OCI-LY7 (cell line): ENCODE data around the gene SOS1.

Source experiments
- EZH2phosphoT487 ChIP-seq: fragments of 200-600 bp; sonication (generic); IDR thresholded peaks from 2 replicates; pipeline ENCODE4 v1.6.1; 2018; ENCODE audit warnings: low read depth, borderline replicate concordance, mild to moderate bottlenecking, mixed run types, antibody characterized with exemption, low read length, moderate library complexity, mixed read lengths
- TF ChIP-seq, protein P1 (sequence below): fragments of 200-600 bp; sonication (generic); conservative IDR thresholded peaks from 2 replicates; pipeline ENCODE4 v1.5.1; 2014; ENCODE audit warnings: mild to moderate bottlenecking, antibody characterized with exemption, low read length, moderate library complexity, mixed read lengths

GRCh38 chr2:38934742-38935141 is 186.1 kb downstream of the SOS1 start:
- TF ChIP-seq, protein P1, sequence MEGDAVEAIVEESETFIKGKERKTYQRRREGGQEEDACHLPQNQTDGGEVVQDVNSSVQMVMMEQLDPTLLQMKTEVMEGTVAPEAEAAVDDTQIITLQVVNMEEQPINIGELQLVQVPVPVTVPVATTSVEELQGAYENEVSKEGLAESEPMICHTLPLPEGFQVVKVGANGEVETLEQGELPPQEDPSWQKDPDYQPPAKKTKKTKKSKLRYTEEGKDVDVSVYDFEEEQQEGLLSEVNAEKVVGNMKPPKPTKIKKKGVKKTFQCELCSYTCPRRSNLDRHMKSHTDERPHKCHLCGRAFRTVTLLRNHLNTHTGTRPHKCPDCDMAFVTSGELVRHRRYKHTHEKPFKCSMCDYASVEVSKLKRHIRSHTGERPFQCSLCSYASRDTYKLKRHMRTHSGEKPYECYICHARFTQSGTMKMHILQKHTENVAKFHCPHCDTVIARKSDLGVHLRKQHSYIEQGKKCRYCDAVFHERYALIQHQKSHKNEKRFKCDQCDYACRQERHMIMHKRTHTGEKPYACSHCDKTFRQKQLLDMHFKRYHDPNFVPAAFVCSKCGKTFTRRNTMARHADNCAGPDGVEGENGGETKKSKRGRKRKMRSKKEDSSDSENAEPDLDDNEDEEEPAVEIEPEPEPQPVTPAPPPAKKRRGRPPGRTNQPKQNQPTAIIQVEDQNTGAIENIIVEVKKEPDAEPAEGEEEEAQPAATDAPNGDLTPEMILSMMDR = no peak
- no peak for TF ChIP-seq EZH2phosphoT487
